Measurements from ENCODE around the gene OR7D2.

DNA sequence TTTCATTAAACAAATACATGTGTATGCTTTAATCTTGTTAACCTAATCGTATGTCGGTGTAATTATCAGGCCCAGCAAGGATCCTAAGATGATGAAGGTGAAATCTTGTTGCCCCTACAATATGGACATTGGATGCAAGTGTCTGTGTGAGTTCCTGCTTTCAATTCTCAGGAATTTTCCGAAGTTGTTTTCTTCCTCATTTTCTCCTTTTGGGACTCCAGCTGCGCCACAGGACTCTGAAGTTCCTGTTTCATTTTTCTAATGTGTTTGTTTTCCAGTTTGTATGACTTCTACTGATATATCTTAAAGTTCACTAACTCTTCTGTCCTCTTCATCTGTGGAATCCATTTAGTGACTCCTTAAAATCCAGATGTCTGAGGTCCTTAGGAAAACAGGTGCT is 11.9 kb upstream of the OR7D2 start:
- no peak for TF ChIP-seq EZH2 (optimal IDR thresholded peaks at IDR 0.05; ENCODE audit: low read depth, low read length)
- TF ChIP-seq, protein P1, sequence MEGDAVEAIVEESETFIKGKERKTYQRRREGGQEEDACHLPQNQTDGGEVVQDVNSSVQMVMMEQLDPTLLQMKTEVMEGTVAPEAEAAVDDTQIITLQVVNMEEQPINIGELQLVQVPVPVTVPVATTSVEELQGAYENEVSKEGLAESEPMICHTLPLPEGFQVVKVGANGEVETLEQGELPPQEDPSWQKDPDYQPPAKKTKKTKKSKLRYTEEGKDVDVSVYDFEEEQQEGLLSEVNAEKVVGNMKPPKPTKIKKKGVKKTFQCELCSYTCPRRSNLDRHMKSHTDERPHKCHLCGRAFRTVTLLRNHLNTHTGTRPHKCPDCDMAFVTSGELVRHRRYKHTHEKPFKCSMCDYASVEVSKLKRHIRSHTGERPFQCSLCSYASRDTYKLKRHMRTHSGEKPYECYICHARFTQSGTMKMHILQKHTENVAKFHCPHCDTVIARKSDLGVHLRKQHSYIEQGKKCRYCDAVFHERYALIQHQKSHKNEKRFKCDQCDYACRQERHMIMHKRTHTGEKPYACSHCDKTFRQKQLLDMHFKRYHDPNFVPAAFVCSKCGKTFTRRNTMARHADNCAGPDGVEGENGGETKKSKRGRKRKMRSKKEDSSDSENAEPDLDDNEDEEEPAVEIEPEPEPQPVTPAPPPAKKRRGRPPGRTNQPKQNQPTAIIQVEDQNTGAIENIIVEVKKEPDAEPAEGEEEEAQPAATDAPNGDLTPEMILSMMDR (IDR thresholded peaks at IDR 0.05; ENCODE audit: low read length) = no peak
- no peak for TF ChIP-seq EZH2phosphoT487 (IDR thresholded peaks at IDR 0.05; ENCODE audit: low read length)

All from MM.1S (cell line).